ENCODE results near the gene BBS10. TPM values are rescaled to one million over a fixed set of nuclear protein-coding genes. Genes with fewer than 3 reads are reported as not detected.

BBS10 gene

Small RNA genes within 50 kb of the gene (small RNA-seq; reads per million reads assigned to genes)
- gene RN7SKP172 (ENCODE audit: insufficient read depth), result not detected

Data from mesendoderm (in vitro differentiated cells).